Activated B cell treated with CpG ODN at 0.5 μM for 24 hours (primary cell): ENCODE data around the gene DIAPH3. TPM values are rescaled to one million over a fixed set of nuclear protein-coding genes. Genes with fewer than 3 reads are reported as not detected.
"Not testable (repeated sequence)": the region's sequence is repeated elsewhere in the genome, so short reads cannot be mapped to it uniquely, and the experiment has no call there.

Experiments
- ATAC-seq: fragments of 200-7000 bp; cut with Tn5 transposase; one replicate; pipeline ENCODE4 v1.10.0; 2021; ENCODE audit warnings: low read depth, mild to moderate bottlenecking, moderate library complexity
- CTCF ChIA-PET: fragments of 350-600 bp; sonication (Branson Sonifier 250); formaldehyde crosslinking; loops from one replicate; lab custom pipeline; 2021; ENCODE audit warnings: antibody characterized with exemption; lab: Charles Lee
- POLR2A ChIA-PET: fragments of 350-600 bp; sonication (Branson Sonifier 250); formaldehyde crosslinking; loops from one replicate; lab custom pipeline; 2021; ENCODE audit warnings: antibody characterized with exemption; lab: Charles Lee
- DNase-seq: peaks from one replicate; pipeline ENCODE4 v3.0.0; 2022
- H3K27ac Mint-ChIP-seq: one replicate; pipeline ENCODE4 v1.8.0; 2020; ENCODE audit warnings: mixed read lengths
- H3K27me3 Mint-ChIP-seq: one replicate; pipeline ENCODE4 v1.8.0; 2021; ENCODE audit warnings: mixed read lengths
- H3K36me3 Mint-ChIP-seq: one replicate; pipeline ENCODE4 v1.8.0; 2021; ENCODE audit warnings: low read depth, mixed read lengths
- H3K4me1 Mint-ChIP-seq: one replicate; pipeline ENCODE4 v1.8.0; 2021; ENCODE audit warnings: mixed read lengths
- H3K4me3 Mint-ChIP-seq: one replicate; pipeline ENCODE4 v1.8.0; 2020; ENCODE audit warnings: mild to moderate bottlenecking, mixed read lengths
- H3K9me3 Mint-ChIP-seq: one replicate; pipeline ENCODE4 v1.8.0; 2020; ENCODE audit warnings: mixed read lengths
- CTCF ChIP-seq: fragments of 200-600 bp; IDR thresholded peaks from one replicate; pipeline ENCODE4 v1.8.0; 2022; ENCODE audit warnings: antibody characterized with exemption, mild to moderate bottlenecking
- intact Hi-C: fragments of 100-400 bp; cut with micrococcal nuclease; formaldehyde crosslinking; loops from one replicate; pipeline ENCODE4 v1.15.1; 2024
- total RNA-seq: library from RNA; stranded (reverse); gene quantifications from 2 replicates; pipeline ENCODE4 v1.2.3, GENCODE V29; 2022

Gene DIAPH3
- total RNA-seq, 1 donor from 2014 or later, result 0.38 TPM

- ATAC-seq (no peak), DNase-seq (no peak)
- ChIA-PET CTCF (no interaction called here), POLR2A (no interaction called here)
- TF ChIP-seq CTCF, result no peak
- H3K4me1 Mint-ChIP-seq, result no peaks in the 10 kb centered on the region
- H3K4me3 Mint-ChIP-seq, result no peak overlapping the region
- no peak overlapping the region for H3K27ac Mint-ChIP-seq
- H3K36me3 Mint-ChIP-seq, result no peaks in the 10 kb centered on the region
- no peaks in the 10 kb centered on the region for H3K9me3 Mint-ChIP-seq
- no peaks in the 10 kb centered on the region for H3K27me3 Mint-ChIP-seq
- intact Hi-C loops, result no loop called here
Measured at GRCh38 chr13:60095300-60095699, 68.4 kb downstream of the DIAPH3 start.

GRCh38 chr13:60094385-60095088 is 69.2 kb downstream of the DIAPH3 start:
- intact Hi-C loops, result no loop called here
- Mint-ChIP-seq H3K27me3 (no peaks in the 10 kb centered on the region), H3K9me3 (no peaks in the 10 kb centered on the region), H3K4me1 (no peaks in the 10 kb centered on the region), H3K36me3 (no peaks in the 10 kb centered on the region), H3K27ac (no peak overlapping the region), H3K4me3 (no peak overlapping the region)
- ChIA-PET CTCF (no interaction called here), POLR2A (no interaction called here)
- DNase-seq (no peak), ATAC-seq (no peak)
- no peak for TF ChIP-seq CTCF

GRCh38 chr13:60093425-60094019 is 70.2 kb downstream of the DIAPH3 start:
- H3K4me1 Mint-ChIP-seq, result no peaks in the 10 kb centered on the region
- no peaks in the 10 kb centered on the region for H3K27me3 Mint-ChIP-seq
- ChIA-PET CTCF (no interaction called here), POLR2A (no interaction called here)
- ATAC-seq (no peak), DNase-seq (no peak)
- intact Hi-C loops, result no loop called here
- no peak overlapping the region for H3K4me3 Mint-ChIP-seq
- TF ChIP-seq CTCF, result no peak
- H3K36me3 Mint-ChIP-seq, result no peaks in the 10 kb centered on the region
- no peaks in the 10 kb centered on the region for H3K9me3 Mint-ChIP-seq
- no peak overlapping the region for H3K27ac Mint-ChIP-seq

GRCh38 chr13:60091573-60091972 is 72.2 kb downstream of the DIAPH3 start:
- Mint-ChIP-seq H3K4me3 (no peak overlapping the region), H3K27ac (no peak overlapping the region), H3K36me3 (no peaks in the 10 kb centered on the region), H3K4me1 (no peaks in the 10 kb centered on the region), H3K27me3 (no peaks in the 10 kb centered on the region), H3K9me3 (no peaks in the 10 kb centered on the region)
- TF ChIP-seq CTCF, result no peak
- DNase-seq, result no peak
- intact Hi-C loops, result no loop called here
- POLR2A ChIA-PET, result no interaction called here
- ATAC-seq, result no peak
- CTCF ChIA-PET, result no interaction called here

GRCh38 chr13:60090574-60090973 is 73.2 kb downstream of the DIAPH3 start:
- no peak overlapping the region for H3K4me3 Mint-ChIP-seq
- CTCF ChIA-PET, result no interaction called here
- no peaks in the 10 kb centered on the region for H3K27me3 Mint-ChIP-seq
- TF ChIP-seq CTCF, result no peak
- H3K27ac Mint-ChIP-seq, result no peak overlapping the region
- POLR2A ChIA-PET, result no interaction called here
- DNase-seq (no peak), ATAC-seq (no peak)
- no peaks in the 10 kb centered on the region for H3K36me3 Mint-ChIP-seq
- H3K4me1 Mint-ChIP-seq, result no peaks in the 10 kb centered on the region
- intact Hi-C loops, result no loop called here
- no peaks in the 10 kb centered on the region for H3K9me3 Mint-ChIP-seq

- intact Hi-C loops, ATAC-seq, H3K4me3 Mint-ChIP-seq, H3K36me3 Mint-ChIP-seq, H3K27ac Mint-ChIP-seq, H3K9me3 Mint-ChIP-seq, POLR2A ChIA-PET, H3K27me3 Mint-ChIP-seq, DNase-seq, CTCF ChIA-PET, H3K4me1 Mint-ChIP-seq: not testable (repeated sequence)
Measured at GRCh38 chr13:60083780-60084179, 79.9 kb downstream of the DIAPH3 start.
